PFSK-1 (cell line): ENCODE data around the gene PLOD2.

ENCODE experiments used
- FOXP2 ChIP-seq: optimal IDR thresholded peaks from 2 replicates; pipeline ENCODE3; 2011; ENCODE audit warnings: borderline replicate concordance, control low read depth, inconsistent platforms; ENCODE audit not compliant: insufficient read depth; ENCODE audit errors: extremely low read length, extremely low read depth
- POLR2AphosphoS5 ChIP-seq: IDR thresholded peaks from 2 replicates; pipeline ENCODE4 v1.6.1; 2012; ENCODE audit warnings: low read depth, mild to moderate bottlenecking, control low read depth, low read length, moderate library complexity
- REST ChIP-seq, 2 experiments: IDR thresholded peaks; 2 replicates each; pipeline versions ENCODE4 v1.6.1 to v1.8.0; 2011 to 2012; ENCODE audit warnings: low read depth in 2 of 2, low read length in 2 of 2, control low read depth in 1 of 2, inconsistent platforms in 1 of 2, mild to moderate bottlenecking in 1 of 2, moderate library complexity in 1 of 2; ENCODE audit not compliant: insufficient read depth in 1 of 2
- SIN3A ChIP-seq: IDR thresholded peaks from 2 replicates; pipeline ENCODE4 v1.6.1; 2012; ENCODE audit warnings: mild to moderate bottlenecking, low read length, moderate library complexity, borderline replicate concordance; ENCODE audit not compliant: insufficient read depth
- TAF1 ChIP-seq: IDR thresholded peaks from 2 replicates; pipeline ENCODE4 v1.6.1; 2012; ENCODE audit warnings: low read length, control low read depth, borderline replicate concordance; ENCODE audit not compliant: insufficient read depth

DNA sequence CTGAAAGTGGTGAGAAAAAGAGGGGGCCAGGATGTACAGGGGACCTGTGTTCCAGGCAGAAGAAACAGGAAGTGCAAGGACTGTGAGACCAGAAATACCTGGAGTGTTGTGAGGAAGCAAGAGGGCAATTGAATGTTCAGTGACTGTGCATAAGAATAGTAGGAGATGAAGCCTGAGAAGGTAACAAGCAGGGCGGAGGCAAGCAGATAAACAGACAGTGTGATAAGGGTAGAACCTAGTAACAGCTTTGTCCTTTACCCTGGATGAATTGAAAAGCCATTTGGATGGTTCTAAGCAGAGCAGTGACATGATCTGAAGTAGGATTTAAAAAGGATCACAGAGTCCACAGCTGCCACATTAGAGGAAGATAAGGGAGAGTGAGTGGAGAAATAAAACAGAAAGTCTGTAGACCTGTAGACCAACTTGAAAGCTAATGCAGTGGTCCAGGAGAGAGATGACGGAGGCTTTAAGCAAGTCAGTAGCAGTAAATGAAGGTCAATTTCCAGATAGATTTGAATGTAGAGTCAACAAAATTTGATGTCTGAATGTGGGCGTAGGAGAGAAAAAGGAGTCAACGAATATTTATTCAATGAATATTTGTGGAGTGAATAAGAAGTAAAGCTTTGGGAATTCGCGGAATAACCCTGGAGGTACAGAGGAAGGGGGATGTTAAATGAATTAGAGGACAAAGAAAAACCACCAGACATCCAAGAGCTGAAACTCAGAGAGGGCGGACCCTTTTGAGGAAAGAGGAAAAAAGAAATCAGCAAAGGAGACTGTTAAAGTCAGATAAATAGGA lies 4.2 kb upstream of the PLOD2 start:
- TF ChIP-seq TAF1 (no peak), POLR2AphosphoS5 (no peak), REST (IDR thresholded peaks at IDR 0.05; ENCODE audit: insufficient read depth in 1 of 2, low read depth in 2 of 2, low read length in 2 of 2) (no peak), FOXP2 (no peak), SIN3A (no peak)
